HUDEP-2 (cell line): ENCODE data around the gene SIGLEC7.

Experiments
- DNase-seq, 76 experiments: peaks; one replicate each; lab custom pipeline; 2025; ENCODE audit not compliant: unreplicated experiment in 76 of 76; lab: John Stamatoyannopoulos, UW

SIGLEC7 gene

GRCh38 chr19:51142119-51142518 is at the start of gene SIGLEC7:
TSS of gene SIGLEC7 (plus strand) at chr19:51142301. CDS start at chr19:51142370, 69 bp downstream.
- no peak for DNase-seq

- no peak for DNase-seq
Measured at GRCh38 chr19:51093101-51093500, 49.0 kb upstream of the SIGLEC7 start.

GRCh38 chr19:51093510-51094345 is 48.4 kb upstream of the SIGLEC7 start:
- no peak for DNase-seq

GRCh38 chr19:51094696-51095279 is 47.3 kb upstream of the SIGLEC7 start:
- peak in 27 of 76 experiments; percentile 11 to 51 (median 27) for DNase-seq

GRCh38 chr19:51096473-51097165 is 45.5 kb upstream of the SIGLEC7 start:
- DNase-seq, result peak in 6 of 76 experiments; percentile 14 to 33 (median 21)

- peak in 62 of 76 experiments; percentile 5 to 82 (median 50) for DNase-seq
Measured at GRCh38 chr19:51097166-51097738, 44.8 kb upstream of the SIGLEC7 start.

- DNase-seq, result no peak
Measured at GRCh38 chr19:51097796-51098195, 44.3 kb upstream of the SIGLEC7 start.

GRCh38 chr19:51098365-51099046 is 43.6 kb upstream of the SIGLEC7 start:
- no peak for DNase-seq

- no peak for DNase-seq
Measured at GRCh38 chr19:51099047-51099382, 43.1 kb upstream of the SIGLEC7 start.

- DNase-seq, result no peak
Measured at GRCh38 chr19:51100601-51101000, 41.5 kb upstream of the SIGLEC7 start.

GRCh38 chr19:51101171-51101865 is 40.8 kb upstream of the SIGLEC7 start:
- peak in 3 of 76 experiments; percentile 4 to 13 (median 12) for DNase-seq

GRCh38 chr19:51102991-51103390 is 39.1 kb upstream of the SIGLEC7 start:
- no peak for DNase-seq

- no peak for DNase-seq
Measured at GRCh38 chr19:51103926-51104341, 38.2 kb upstream of the SIGLEC7 start.

- DNase-seq, result peak in 3 of 76 experiments; percentile 26 to 69 (median 67)
Measured at GRCh38 chr19:51107406-51108065, 34.6 kb upstream of the SIGLEC7 start.

- DNase-seq, result peak; percentile 76 to 100 (median 99)
Measured at GRCh38 chr19:51108066-51108804, 33.9 kb upstream of the SIGLEC7 start, which contains the start of gene CTU1. TSS of gene CTU1 (minus strand) at chr19:51108409. CDS start at chr19:51104569, 3,840 bp downstream.

- DNase-seq, result no peak
Measured at GRCh38 chr19:51108805-51109146, 33.3 kb upstream of the SIGLEC7 start.

- DNase-seq, result no peak
Measured at GRCh38 chr19:51110666-51110971, 31.5 kb upstream of the SIGLEC7 start.

GRCh38 chr19:51111606-51112005 is 30.5 kb upstream of the SIGLEC7 start:
- no peak for DNase-seq
